A549 (cell line): Measurements from ENCODE around the gene VWF. TPM values are rescaled to one million over a fixed set of nuclear protein-coding genes. Genes with fewer than 3 reads are reported as not detected.

ENCODE experiments used
- ATAC-seq, 2 experiments: fragments of 200-7000 bp in 1 of 2; fragments of >200 bp in 1 of 2; cut with Nextera tagmentation in 1 of 2; cut with Tn5 transposase in 1 of 2; 3 replicates each; pipeline versions ENCODE4 v1.8.0 to v1.9.1; 2018 to 2020; ENCODE audit warnings: mild to moderate bottlenecking in 1 of 2, moderate library complexity in 1 of 2
- CTCF ChIA-PET: fragments of 300-600 bp; sonication (Branson Sonifier 250); formaldehyde crosslinking; extraction: SDS; loops from one replicate; lab custom pipeline; 2021; ENCODE audit warnings: antibody characterized with exemption, inconsistent platforms; lab: Yijun Ruan, JAX
- POLR2A ChIA-PET: fragments of 350-600 bp; formaldehyde crosslinking; extraction: SDS; loops from one replicate; lab custom pipeline; 2021; ENCODE audit warnings: antibody characterized with exemption, inconsistent platforms; lab: Yijun Ruan, JAX
- DNase-seq, 2 experiments: peaks; one replicate each; pipeline versions ENCODE4 v3.0.0 to v3.0.0-alpha.2; 2011 to 2016; ENCODE audit warnings: low read depth in 1 of 2, low spot score in 1 of 2
- FAIRE-seq: peaks from 2 replicates; lab custom pipeline; 2011; peaks lifted over from hg19 to GRCh38; lab: Jason Lieb, UNC
- H3K27ac ChIP-seq, 2 experiments: fragments of >200 bp; sonication (Bioruptor Twin); formaldehyde crosslinking; 3 replicates each; pipeline ENCODE4 v1.5.1; 2016 to 2017
- H3K4me1 ChIP-seq: fragments of >200 bp; sonication (Bioruptor Twin); formaldehyde crosslinking; 3 replicates; pipeline ENCODE4 v1.6.1; 2016
- H3K4me2 ChIP-seq: fragments of >200 bp; sonication (Bioruptor Twin); formaldehyde crosslinking; 3 replicates; pipeline ENCODE4 v1.6.1; 2016
- H3K4me3 ChIP-seq: fragments of >200 bp; sonication (Bioruptor Twin); formaldehyde crosslinking; 3 replicates; pipeline ENCODE4 v1.5.1; 2016
- H3K9me3 ChIP-seq: fragments of >200 bp; sonication (Bioruptor Twin); formaldehyde crosslinking; 3 replicates; pipeline ENCODE4 v1.6.1; 2016
- ATOH8 ChIP-seq: fragments of 250-450 bp; sonication (Bioruptor Pico); IDR thresholded peaks from 2 replicates; pipeline ENCODE4 v1.5.0; 2020; ENCODE audit warnings: low read depth, mild to moderate bottlenecking, moderate library complexity
- BHLHE40 ChIP-seq: IDR thresholded peaks from 2 replicates; pipeline ENCODE4 v1.6.1; 2012; ENCODE audit warnings: low read depth, low read length, inconsistent platforms
- CHD2 ChIP-seq: fragments of 150-350 bp; IDR thresholded peaks from 2 replicates; pipeline ENCODE4 v1.6.1; 2014; ENCODE audit warnings: low read length; ENCODE audit not compliant: partially characterized antibody
- EHF ChIP-seq: fragments of 250-450 bp; sonication (Bioruptor Pico); IDR thresholded peaks from 2 replicates; pipeline ENCODE4 v1.5.0; 2020; ENCODE audit warnings: mild to moderate bottlenecking
- ESRRA ChIP-seq: fragments of 150-350 bp; IDR thresholded peaks from 2 replicates; pipeline ENCODE4 v1.6.1; 2014; ENCODE audit warnings: mild to moderate bottlenecking, low read length, borderline replicate concordance
- FOSB ChIP-seq: fragments of 250-450 bp; sonication (Bioruptor Pico); IDR thresholded peaks from 2 replicates; pipeline ENCODE4 v1.5.0; 2020; ENCODE audit warnings: mild to moderate bottlenecking, moderate library complexity
- HEYL ChIP-seq: fragments of 250-450 bp; sonication (Bioruptor Pico); IDR thresholded peaks from 2 replicates; pipeline ENCODE4 v1.8.0; 2021; ENCODE audit warnings: mild to moderate bottlenecking, moderate library complexity
- HMGXB4 ChIP-seq: fragments of 250-450 bp; sonication (Bioruptor Pico); IDR thresholded peaks from 2 replicates; pipeline ENCODE4 v1.5.0; 2021; ENCODE audit warnings: mild to moderate bottlenecking, moderate library complexity, borderline replicate concordance
- HOXA7 ChIP-seq: fragments of 250-450 bp; sonication (Bioruptor Pico); IDR thresholded peaks from 2 replicates; pipeline ENCODE4 v1.5.0; 2020; ENCODE audit warnings: mild to moderate bottlenecking, moderate library complexity
- HOXB13 ChIP-seq: fragments of 250-450 bp; sonication (Bioruptor Pico); IDR thresholded peaks from 2 replicates; pipeline ENCODE4 v1.5.0; 2020; ENCODE audit warnings: low read depth, mild to moderate bottlenecking, moderate library complexity
- HOXB5 ChIP-seq: fragments of 250-450 bp; sonication (Bioruptor Pico); IDR thresholded peaks from 2 replicates; pipeline ENCODE4 v1.5.0; 2020; ENCODE audit warnings: mild to moderate bottlenecking, moderate library complexity
- JUNB ChIP-seq: fragments of >200 bp; sonication (Bioruptor Twin); formaldehyde crosslinking; IDR thresholded peaks from 2 replicates; pipeline ENCODE4 v1.6.1; 2016
- MAFK ChIP-seq: fragments of 450-650 bp; IDR thresholded peaks from 2 replicates; pipeline ENCODE4 v1.6.1; 2014; ENCODE audit not compliant: partially characterized antibody
- NFE2L2 ChIP-seq: fragments of 150-350 bp; conservative IDR thresholded peaks from 2 replicates; pipeline ENCODE4 v1.6.1; 2014; ENCODE audit warnings: low read length
- NR3C1 ChIP-seq: fragments of >200 bp; sonication (Bioruptor Twin); formaldehyde crosslinking; IDR thresholded peaks from 3 replicates; pipeline ENCODE4 v1.6.1; 2017
- POLR2A ChIP-seq: IDR thresholded peaks from 2 replicates; pipeline ENCODE4 v1.6.1; 2012; ENCODE audit warnings: mild to moderate bottlenecking, low read length
- RARB ChIP-seq: fragments of 250-450 bp; sonication (Bioruptor Pico); IDR thresholded peaks from 2 replicates; pipeline ENCODE4 v1.8.0; 2021; ENCODE audit warnings: mild to moderate bottlenecking, moderate library complexity
- ZFP36 ChIP-seq: fragments of 450-650 bp; IDR thresholded peaks from 2 replicates; pipeline ENCODE4 v1.6.1; 2014; ENCODE audit warnings: borderline replicate concordance; ENCODE audit not compliant: partially characterized antibody
- ZNF302 ChIP-seq: fragments of 250-450 bp; sonication (Bioruptor Pico); IDR thresholded peaks from 2 replicates; pipeline ENCODE4 v1.9.0; 2021; ENCODE audit warnings: inconsistent platforms, mild to moderate bottlenecking, moderate library complexity
- WGBS: methylation state at CpG from one replicate; pipeline ENCODE4 v1.1.6; 2017; ENCODE audit errors: missing lambda C conversion rate; 5-methylcytosine and 5-hydroxymethylcytosine counted together
- polyA plus RNA-seq, 4 experiments: library from polyadenylated mRNA; depleted of rRNA in 3 of 4; stranded (reverse); fragments of >200 nt; fragmentation: RNase III in 1 of 4; extraction: RNeasy Plus Mini Kit Qiagen cat#74134 plus additional on column Dnase treatment in 1 of 4; gene quantifications; 2 replicates in 3 of 4; 3 replicates in 1 of 4; pipeline ENCODE4 v1.2.3, GENCODE V29; 2011 to 2017
- TF ChIP-seq, protein P1 (sequence below): fragments of 150-350 bp; IDR thresholded peaks from 2 replicates; pipeline ENCODE4 v1.6.1; 2014; ENCODE audit warnings: low read depth, mild to moderate bottlenecking, low read length
- TF ChIP-seq, protein P2 (sequence below): fragments of >200 bp; sonication (Bioruptor Twin); formaldehyde crosslinking; IDR thresholded peaks from 3 replicates; pipeline ENCODE4 v1.5.1; 2016
- TF ChIP-seq, protein P3 (sequence below): fragments of >200 bp; sonication (Bioruptor Twin); formaldehyde crosslinking; IDR thresholded peaks from 2 replicates; pipeline ENCODE4 v1.6.1; 2016
- TF ChIP-seq, protein P4 (sequence below): IDR thresholded peaks from 2 replicates; pipeline ENCODE4 v1.6.1; 2012

Gene VWF
- polyA plus RNA-seq, 2 of the 4 experiments (the other 2 are of a cell fraction): 0.01 TPM; not detected in 1

DNA sequence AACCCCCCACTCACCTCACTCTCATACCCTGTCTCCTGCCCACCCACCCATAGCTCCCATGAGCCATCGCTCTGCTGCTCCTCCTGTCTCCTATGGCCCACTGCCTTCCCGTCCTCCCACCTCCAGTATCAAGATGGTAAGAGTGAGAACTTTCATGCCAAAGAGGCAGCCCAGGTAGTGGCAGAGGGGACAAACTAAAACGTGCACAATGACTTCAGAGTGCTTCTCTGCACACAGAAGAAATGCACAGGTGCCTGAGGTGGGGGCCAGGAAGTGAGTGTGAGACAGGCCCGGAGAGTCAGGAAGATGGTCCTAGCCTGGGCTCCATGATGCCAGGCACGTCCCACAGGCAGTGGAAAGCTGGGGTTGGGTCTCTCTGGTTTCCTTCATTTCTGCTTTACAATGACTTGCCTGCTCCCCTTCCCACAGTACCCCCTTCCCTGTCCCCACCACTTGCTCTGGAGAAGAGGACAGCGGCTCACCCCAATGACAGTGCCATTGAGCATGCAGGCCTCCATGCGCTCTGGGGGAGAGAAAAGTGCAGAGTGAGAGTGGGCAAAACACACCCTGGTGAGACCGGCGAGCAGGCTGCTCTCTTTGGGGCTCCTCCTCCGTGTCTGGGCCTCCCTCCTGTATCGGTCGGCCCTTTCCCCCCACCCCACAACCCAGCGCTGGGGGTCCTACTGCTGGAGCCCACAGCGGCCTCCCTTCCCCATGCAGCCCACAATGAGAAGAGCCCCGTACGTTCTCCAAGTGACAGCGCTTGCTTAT lies 156.6 kb downstream of the VWF start:
- CTCF ChIA-PET: interaction anchor here (1.4 to 7.1 kb wide), 2 partner anchors 11 to 22 kb away, joined by 3 to 57 read pairs; no protein-coding TSS in a partner anchor

GRCh38 chr12:5966486-5967095 lies 157.9 kb downstream of the VWF start:
- ChIA-PET POLR2A (no interaction called here), CTCF (interaction anchor here (0.6 to 7.1 kb wide), 9 partner anchors 9 to 317 kb away, joined by 3 to 57 read pairs (median 3); no protein-coding TSS in a partner anchor)
- DNase-seq (no peak), FAIRE-seq (no peak), ATAC-seq (no peak; a peak in 1 of 6 replicates)
- no peaks in the 10 kb centered on the region for H3K4me1 ChIP-seq
- H3K4me3 ChIP-seq: no peak overlapping the region
- no peak overlapping the region for H3K27ac ChIP-seq
- H3K4me2 ChIP-seq: no peak overlapping the region
- H3K9me3 ChIP-seq: no peaks in the 10 kb centered on the region
- WGBS: 40% methylated on average over 10 of the region's 11 CpGs
- TF ChIP-seq HOXB5 (CRISPR knock-in tag): no peak
- TF ChIP-seq ATOH8 (CRISPR knock-in tag): no peak
- no peak for TF ChIP-seq BHLHE40
- TF ChIP-seq, protein P1, sequence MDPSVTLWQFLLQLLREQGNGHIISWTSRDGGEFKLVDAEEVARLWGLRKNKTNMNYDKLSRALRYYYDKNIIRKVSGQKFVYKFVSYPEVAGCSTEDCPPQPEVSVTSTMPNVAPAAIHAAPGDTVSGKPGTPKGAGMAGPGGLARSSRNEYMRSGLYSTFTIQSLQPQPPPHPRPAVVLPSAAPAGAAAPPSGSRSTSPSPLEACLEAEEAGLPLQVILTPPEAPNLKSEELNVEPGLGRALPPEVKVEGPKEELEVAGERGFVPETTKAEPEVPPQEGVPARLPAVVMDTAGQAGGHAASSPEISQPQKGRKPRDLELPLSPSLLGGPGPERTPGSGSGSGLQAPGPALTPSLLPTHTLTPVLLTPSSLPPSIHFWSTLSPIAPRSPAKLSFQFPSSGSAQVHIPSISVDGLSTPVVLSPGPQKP: no peak
- no peak for TF ChIP-seq HOXB13
- no peak for TF ChIP-seq HEYL (CRISPR knock-in tag)
- no peak for TF ChIP-seq ZFP36
- TF ChIP-seq, protein P2, sequence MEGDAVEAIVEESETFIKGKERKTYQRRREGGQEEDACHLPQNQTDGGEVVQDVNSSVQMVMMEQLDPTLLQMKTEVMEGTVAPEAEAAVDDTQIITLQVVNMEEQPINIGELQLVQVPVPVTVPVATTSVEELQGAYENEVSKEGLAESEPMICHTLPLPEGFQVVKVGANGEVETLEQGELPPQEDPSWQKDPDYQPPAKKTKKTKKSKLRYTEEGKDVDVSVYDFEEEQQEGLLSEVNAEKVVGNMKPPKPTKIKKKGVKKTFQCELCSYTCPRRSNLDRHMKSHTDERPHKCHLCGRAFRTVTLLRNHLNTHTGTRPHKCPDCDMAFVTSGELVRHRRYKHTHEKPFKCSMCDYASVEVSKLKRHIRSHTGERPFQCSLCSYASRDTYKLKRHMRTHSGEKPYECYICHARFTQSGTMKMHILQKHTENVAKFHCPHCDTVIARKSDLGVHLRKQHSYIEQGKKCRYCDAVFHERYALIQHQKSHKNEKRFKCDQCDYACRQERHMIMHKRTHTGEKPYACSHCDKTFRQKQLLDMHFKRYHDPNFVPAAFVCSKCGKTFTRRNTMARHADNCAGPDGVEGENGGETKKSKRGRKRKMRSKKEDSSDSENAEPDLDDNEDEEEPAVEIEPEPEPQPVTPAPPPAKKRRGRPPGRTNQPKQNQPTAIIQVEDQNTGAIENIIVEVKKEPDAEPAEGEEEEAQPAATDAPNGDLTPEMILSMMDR: no peak
- TF ChIP-seq EHF (CRISPR knock-in tag): no peak

More for the DNA sequence above, 156.6 kb downstream of the VWF start:
- Histone ChIP-seq H3K4me3 (no peak overlapping the region), H3K27ac (no peak overlapping the region), H3K4me2 (no peak overlapping the region), H3K9me3 (no peaks in the 10 kb centered on the region), H3K4me1 (no peaks in the 10 kb centered on the region)
- no peak for ATAC-seq
- FAIRE-seq: no peak
- TF ChIP-seq, protein P2: no peak
- no peak for TF ChIP-seq FOSB (CRISPR knock-in tag)
- no peak for TF ChIP-seq NR3C1
- TF ChIP-seq, protein P3, sequence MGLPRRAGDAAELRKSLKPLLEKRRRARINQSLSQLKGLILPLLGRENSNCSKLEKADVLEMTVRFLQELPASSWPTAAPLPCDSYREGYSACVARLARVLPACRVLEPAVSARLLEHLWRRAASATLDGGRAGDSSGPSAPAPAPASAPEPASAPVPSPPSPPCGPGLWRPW: no peak
- TF ChIP-seq ZNF302 (CRISPR knock-in tag): no peak
- no peak for TF ChIP-seq NFE2L2
- TF ChIP-seq HMGXB4: no peak
- no peak for TF ChIP-seq HOXA7 (CRISPR knock-in tag)
- no peak for TF ChIP-seq CHD2
- no peak for TF ChIP-seq POLR2A
- no peak for TF ChIP-seq HOXB13
- no peak for TF ChIP-seq ESRRA
- no peak for TF ChIP-seq BHLHE40
- no peak for TF ChIP-seq JUNB
- TF ChIP-seq, protein P4, sequence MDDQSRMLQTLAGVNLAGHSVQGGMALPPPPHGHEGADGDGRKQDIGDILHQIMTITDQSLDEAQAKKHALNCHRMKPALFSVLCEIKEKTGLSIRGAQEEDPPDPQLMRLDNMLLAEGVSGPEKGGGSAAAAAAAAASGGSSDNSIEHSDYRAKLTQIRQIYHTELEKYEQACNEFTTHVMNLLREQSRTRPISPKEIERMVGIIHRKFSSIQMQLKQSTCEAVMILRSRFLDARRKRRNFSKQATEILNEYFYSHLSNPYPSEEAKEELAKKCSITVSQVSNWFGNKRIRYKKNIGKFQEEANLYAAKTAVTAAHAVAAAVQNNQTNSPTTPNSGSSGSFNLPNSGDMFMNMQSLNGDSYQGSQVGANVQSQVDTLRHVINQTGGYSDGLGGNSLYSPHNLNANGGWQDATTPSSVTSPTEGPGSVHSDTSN: no peak
- no peak for TF ChIP-seq MAFK
- TF ChIP-seq RARB (CRISPR knock-in tag): no peak
- WGBS: 51% methylated on average over 17 of the region's 17 CpGs
- no peak for DNase-seq
- POLR2A ChIA-PET: no interaction called here
